D721Med (cell line): ENCODE data around the gene SNIP1.

Source experiments
- DNase-seq: peaks from one replicate; pipeline ENCODE4 v3.0.0; 2011; ENCODE audit warnings: low spot score; ENCODE audit not compliant: insufficient read length
- FAIRE-seq: peaks from 2 replicates; lab custom pipeline; 2011; peaks lifted over from hg19 to GRCh38; lab: Jason Lieb, UNC
- CTCF ChIP-seq: IDR thresholded peaks from 2 replicates; pipeline ENCODE4 v1.5.1; 2012; ENCODE audit warnings: mild to moderate bottlenecking, control low read depth; ENCODE audit not compliant: insufficient read depth; ENCODE audit errors: missing control alignments

The SNIP1 gene

GRCh38 chr1:37485902-37486679 lies 68.0 kb downstream of the SNIP1 start:
- TF ChIP-seq CTCF = no peak
- FAIRE-seq (no peak), DNase-seq (no peak)
